Testis (tissue), 2 donors: ENCODE results near the gene YEATS2.

Experiments
- CTCF ChIP-seq, 3 experiments: fragments of 450-650 bp in 2 of 3; fragments of 200-600 bp in 1 of 3; sonication (generic) in 1 of 3; IDR thresholded peaks; one replicate each; pipeline ENCODE4 v1.5.1; 2016 to 2019; ENCODE audit warnings: antibody characterized with exemption in 3 of 3, mild to moderate bottlenecking in 2 of 3, moderate library complexity in 1 of 3
- POLR2A ChIP-seq: fragments of 450-650 bp; IDR thresholded peaks from one replicate; pipeline ENCODE4 v1.6.1; 2017; ENCODE audit warnings: antibody characterized with exemption, mild to moderate bottlenecking, moderate library complexity

- TF ChIP-seq POLR2A (no peak), CTCF (IDR thresholded peaks at IDR 0.05) (no peak)
Measured at GRCh38 chr3:183718012-183718411, 20.4 kb downstream of the YEATS2 start.
